GM23338 (cell line): ENCODE measurements around the gene PPP1R37. TPM values are rescaled to one million over a fixed set of nuclear protein-coding genes. Genes with fewer than 3 reads are reported as not detected.

Source experiments
- ATAC-seq: fragments of 200-7000 bp; cut with Tn5 transposase; 3 replicates; pipeline ENCODE4 v1.9.1; 2020
- DNase-seq: peaks from one replicate; pipeline ENCODE4 v3.0.0-alpha.2; 2015; ENCODE audit warnings: low spot score
- H2AFZ ChIP-seq: fragments of 200-600 bp; sonication (generic); 2 replicates; pipeline ENCODE4 v1.8.0; 2016; ENCODE audit warnings: antibody characterized with exemption, mild to moderate bottlenecking, moderate library complexity
- H3F3A ChIP-seq: fragments of 200-600 bp; sonication (generic); replicated peaks from 2 replicates; pipeline ENCODE4 v1.8.0; 2017; ENCODE audit warnings: antibody characterized with exemption, mixed run types, low read depth
- H3K27ac ChIP-seq: fragments of 200-600 bp; sonication (generic); 2 replicates; pipeline ENCODE4 v1.6.1; 2016; ENCODE audit warnings: low read depth
- H3K27me3 ChIP-seq: fragments of 200-600 bp; sonication (generic); 2 replicates; pipeline ENCODE4 v1.8.0; 2016; ENCODE audit warnings: mild to moderate bottlenecking, mixed run types, moderate library complexity; ENCODE audit not compliant: insufficient read depth
- H3K36me3 ChIP-seq: fragments of 200-600 bp; sonication (generic); 2 replicates; pipeline ENCODE4 v1.8.0; 2016; ENCODE audit warnings: mild to moderate bottlenecking; ENCODE audit not compliant: insufficient read depth
- H3K4me1 ChIP-seq: fragments of 200-600 bp; sonication (generic); 2 replicates; pipeline ENCODE4 v1.8.0; 2016; ENCODE audit warnings: mild to moderate bottlenecking, moderate library complexity; ENCODE audit not compliant: insufficient read depth
- H3K4me2 ChIP-seq: fragments of 200-600 bp; sonication (generic); 2 replicates; pipeline ENCODE4 v1.7.1; 2017; ENCODE audit warnings: mixed run types
- H3K4me3 ChIP-seq: fragments of 200-600 bp; sonication (generic); 2 replicates; pipeline ENCODE4 v1.6.1; 2016; ENCODE audit warnings: mixed run types
- H3K79me2 ChIP-seq: fragments of 200-600 bp; sonication (generic); replicated peaks from 2 replicates; pipeline ENCODE4 v1.8.0; 2017; ENCODE audit warnings: mild to moderate bottlenecking; ENCODE audit not compliant: insufficient read depth
- H3K9me2 ChIP-seq: fragments of 200-600 bp; sonication (generic); 2 replicates; pipeline ENCODE4 v1.8.0; 2017; ENCODE audit not compliant: insufficient read depth
- H4K20me1 ChIP-seq: fragments of 200-600 bp; sonication (generic); replicated peaks from 2 replicates; pipeline ENCODE4 v1.8.0; 2017; ENCODE audit warnings: mild to moderate bottlenecking; ENCODE audit not compliant: insufficient read depth
- H3K27ac Mint-ChIP-seq: 2 replicates; pipeline ENCODE4 v1.8.0; 2020; ENCODE audit warnings: inconsistent platforms, mild to moderate bottlenecking, moderate library complexity, mixed read lengths
- H3K27me3 Mint-ChIP-seq: 3 replicates; pipeline ENCODE4 v1.8.0; 2022; ENCODE audit warnings: low read depth, mild to moderate bottlenecking, moderate library complexity, mixed read lengths, inconsistent platforms; ENCODE audit not compliant: insufficient read depth, poor library complexity
- H3K36me3 Mint-ChIP-seq: 3 replicates; pipeline ENCODE4 v1.8.0; 2021; ENCODE audit warnings: low read depth, mild to moderate bottlenecking, inconsistent platforms, moderate library complexity, mixed read lengths
- H3K4me1 Mint-ChIP-seq: 3 replicates; pipeline ENCODE4 v1.8.0; 2020; ENCODE audit warnings: mild to moderate bottlenecking, inconsistent platforms, mixed read lengths
- H3K4me3 Mint-ChIP-seq: 3 replicates; pipeline ENCODE4 v1.8.0; 2021; ENCODE audit warnings: moderate library complexity, mild to moderate bottlenecking, inconsistent platforms, mixed read lengths
- H3K9me3 Mint-ChIP-seq: 3 replicates; pipeline ENCODE4 v1.8.0; 2020; ENCODE audit warnings: moderate library complexity, mild to moderate bottlenecking, inconsistent platforms, mixed read lengths
- CREB1 ChIP-seq: fragments of 250-450 bp; sonication (Bioruptor Pico); IDR thresholded peaks from 2 replicates; pipeline ENCODE4 v1.5.0; 2020; ENCODE audit warnings: low read depth, mild to moderate bottlenecking, moderate library complexity
- CTCF ChIP-seq, 2 experiments: fragments of 200-600 bp in 1 of 2; sonication (generic) in 1 of 2; conservative IDR thresholded peaks; 2 replicates each; pipeline versions ENCODE4 v1.5.1 to v1.6.1; 2016 to 2017; ENCODE audit warnings: antibody characterized with exemption in 2 of 2, low read depth in 2 of 2, mild to moderate bottlenecking in 2 of 2, moderate library complexity in 1 of 2
- EZH2phosphoT487 ChIP-seq: fragments of 200-600 bp; sonication (generic); IDR thresholded peaks from one replicate; pipeline ENCODE4 v1.8.1; 2018; ENCODE audit warnings: antibody characterized with exemption; ENCODE audit not compliant: unreplicated experiment
- JUNB ChIP-seq: IDR thresholded peaks from one replicate; pipeline ENCODE4 v1.6.1; 2016; ENCODE audit warnings: antibody characterized with exemption; ENCODE audit not compliant: unreplicated experiment
- NANOG ChIP-seq: IDR thresholded peaks from 2 replicates; pipeline ENCODE4 v1.6.1; 2016; ENCODE audit warnings: antibody characterized with exemption, borderline replicate concordance
- POLR2AphosphoS5 ChIP-seq: IDR thresholded peaks from 2 replicates; pipeline ENCODE4 v1.6.1; 2016; ENCODE audit warnings: antibody characterized with exemption, low read depth
- REST ChIP-seq: IDR thresholded peaks from one replicate; pipeline ENCODE4 v1.6.1; 2018; ENCODE audit warnings: antibody characterized with exemption; ENCODE audit not compliant: unreplicated experiment
- STAT1 ChIP-seq: IDR thresholded peaks from one replicate; pipeline ENCODE4 v1.6.1; 2016; ENCODE audit warnings: antibody characterized with exemption; ENCODE audit not compliant: unreplicated experiment
- ZNF114 ChIP-seq: fragments of 250-450 bp; sonication (Bioruptor Pico); IDR thresholded peaks from 2 replicates; pipeline ENCODE4 v1.5.0; 2020; ENCODE audit warnings: mild to moderate bottlenecking, moderate library complexity
- ZNF462 ChIP-seq: fragments of 250-450 bp; sonication (Bioruptor Pico); IDR thresholded peaks from 2 replicates; pipeline ENCODE4 v1.5.0; 2020; ENCODE audit warnings: mild to moderate bottlenecking, moderate library complexity
- polyA plus RNA-seq: library from polyadenylated mRNA; unstranded; fragments of >200 nt; fragmentation: Nextera tagmentation; extraction: Ambion mirVana; gene quantifications from 2 replicates; pipeline ENCODE4 v1.2.1, GENCODE V29; 2016
- total RNA-seq: library from RNA; depleted of rRNA; stranded (reverse); fragments of >200 nt; shearing (Covaris generic); gene quantifications from 2 replicates; pipeline ENCODE4 v1.2.3, GENCODE V29; 2014

PPP1R37 gene
- total and polyA plus RNA-seq, 2 experiments from 2014 or later, result 6.9 to 47.2 TPM

DNA sequence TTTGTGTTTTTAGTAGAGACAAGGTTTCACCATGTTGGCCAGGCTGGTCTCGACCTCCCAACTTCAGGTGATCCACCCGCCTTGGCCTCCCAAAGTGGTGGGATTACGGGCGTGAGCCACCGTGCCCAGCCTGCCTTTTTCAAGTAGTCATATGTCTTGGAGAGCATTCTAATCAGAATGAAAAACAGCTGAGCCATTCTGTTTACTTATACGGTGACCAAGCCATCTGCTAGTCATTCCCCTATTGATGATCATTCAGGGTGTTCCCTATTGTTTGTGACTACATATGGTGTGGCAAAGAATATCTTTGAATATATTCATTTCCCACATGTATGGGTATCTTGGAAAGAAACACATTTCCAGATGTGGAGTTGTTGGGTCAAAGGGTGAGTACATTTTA lies 102.8 kb downstream of the PPP1R37 start:
- Mint-ChIP-seq H3K36me3 (no peaks in the 10 kb centered on the region), H3K27ac (no peak overlapping the region), H3K27me3 (peaks cover 9% of the 10 kb centered on the region), H3K9me3 (no peaks in the 10 kb centered on the region; the same call in 2 of the 3 replicates), H3K4me1 (no peaks in the 10 kb centered on the region), H3K4me3 (no peak overlapping the region)
- no peak for DNase-seq
- Histone ChIP-seq H3K36me3 (no peaks in the 10 kb centered on the region), H3K27me3 (no peaks in the 10 kb centered on the region), H3K4me3 (no peak overlapping the region), H3K4me2 (no peak overlapping the region), H3F3A (no peaks in the 10 kb centered on the region), H2AFZ (no peak overlapping the region), H3K4me1 (no peaks in the 10 kb centered on the region), H4K20me1 (no peaks in the 10 kb centered on the region), H3K79me2 (no peaks in the 10 kb centered on the region), H3K9me2 (no peaks in the 10 kb centered on the region), H3K27ac (no peak overlapping the region)
- no peak for TF ChIP-seq POLR2AphosphoS5
- no peak for TF ChIP-seq ZNF462 (CRISPR knock-in tag)
- TF ChIP-seq STAT1, result no peak
- no peak for TF ChIP-seq EZH2phosphoT487
- no peak for TF ChIP-seq JUNB
- TF ChIP-seq CTCF (conservative IDR thresholded peaks at IDR 0.05; ENCODE audit: low read depth in 2 of 2), result no peak
- TF ChIP-seq NANOG, result no peak
- TF ChIP-seq CREB1 (CRISPR knock-in tag), result no peak
- TF ChIP-seq ZNF114, result no peak
- TF ChIP-seq REST, result no peak
- ATAC-seq, result no peak
